Adipocyte (in vitro differentiated cells): Measurements from ENCODE around the gene IL17REL.
"Not testable (repeated sequence)": the region's sequence is repeated elsewhere in the genome, so short reads cannot be mapped to it uniquely, and the experiment has no call there.

Experiments
- DNase-seq: peaks from one replicate; pipeline ENCODE4 v3.0.0-alpha.2; 2015; ENCODE audit warnings: low read depth
- H3K27me3 ChIP-seq: replicated peaks from 2 replicates; pipeline ENCODE4 v1.7.0; 2013; ENCODE audit warnings: mild to moderate bottlenecking, low read length, moderate library complexity; ENCODE audit not compliant: control insufficient read depth, insufficient read depth
- H3K36me3 ChIP-seq: 2 replicates; pipeline ENCODE4 v1.7.0; 2013; ENCODE audit warnings: low read length, mild to moderate bottlenecking, moderate library complexity; ENCODE audit not compliant: control insufficient read depth, insufficient read depth, severe bottlenecking
- H3K4me1 ChIP-seq: 2 replicates; pipeline ENCODE4 v1.7.0; 2013; ENCODE audit warnings: mild to moderate bottlenecking, low read length, moderate library complexity; ENCODE audit not compliant: control insufficient read depth, insufficient read depth
- H3K4me3 ChIP-seq: 2 replicates; pipeline ENCODE4 v1.7.0; 2013; ENCODE audit warnings: mild to moderate bottlenecking, low read length, moderate library complexity
- H3K9ac ChIP-seq: 2 replicates; pipeline ENCODE4 v1.7.0; 2013; ENCODE audit warnings: mild to moderate bottlenecking, low read length, moderate library complexity
- H3K9me3 ChIP-seq: 2 replicates; pipeline ENCODE4 v1.7.0; 2013; ENCODE audit warnings: mild to moderate bottlenecking, low read length, moderate library complexity; ENCODE audit not compliant: control insufficient read depth

The IL17REL gene

DNA sequence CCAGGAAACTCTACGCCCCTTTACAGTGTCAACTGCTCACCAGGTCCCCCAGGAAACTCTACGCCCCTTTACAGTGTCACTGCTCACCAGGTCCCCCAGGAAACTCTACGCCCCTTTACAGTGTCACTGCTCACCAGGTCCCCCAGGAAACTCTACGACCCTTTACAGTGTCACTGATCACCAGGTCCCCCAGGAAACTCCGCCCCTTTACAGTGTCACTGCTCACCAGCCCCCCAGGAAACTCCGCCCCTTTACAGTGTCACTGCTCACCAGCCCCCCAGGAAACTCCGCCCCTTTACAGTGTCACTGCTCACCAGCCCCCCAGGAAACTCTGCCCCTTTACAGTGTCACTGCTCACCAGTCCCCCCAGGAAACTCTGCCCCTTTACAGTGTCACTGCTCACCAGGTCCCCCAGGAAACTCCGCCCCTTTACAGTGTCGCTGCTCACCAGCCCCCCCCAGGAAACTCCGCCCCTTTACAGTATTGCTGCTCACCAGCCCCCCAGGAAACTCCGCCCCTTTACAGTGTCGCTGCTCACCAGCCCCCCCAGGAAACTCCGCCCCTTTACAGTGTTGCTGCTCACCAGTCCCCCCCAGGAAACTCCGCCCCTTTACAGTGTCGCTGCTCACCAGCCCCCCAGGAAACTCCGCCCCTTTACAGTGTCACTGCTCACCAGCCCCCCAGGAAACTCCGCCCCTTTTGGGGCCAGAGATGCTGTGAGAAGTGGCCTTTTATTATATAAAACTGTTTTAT is 67.3 kb downstream of the IL17REL start:
- H3K9ac ChIP-seq, H3K4me1 ChIP-seq, H3K36me3 ChIP-seq, H3K9me3 ChIP-seq, H3K27me3 ChIP-seq, DNase-seq, H3K4me3 ChIP-seq: not testable (repeated sequence)
